IMR-90 (cell line): Measurements from ENCODE around the gene MTAP. TPM values are rescaled to one million over a fixed set of nuclear protein-coding genes. Genes with fewer than 3 reads are reported as not detected.

ENCODE experiments used
- ATAC-seq: fragments of 200-7000 bp; cut with Tn5 transposase; 2 replicates; pipeline ENCODE4 v1.9.1; 2020; ENCODE audit warnings: low read depth, mild to moderate bottlenecking, moderate library complexity
- BruUV-seq: library from RNA; stranded (reverse); fragments of 400-500 nt; replicated peaks from 2 replicates; lab custom pipeline; 2021; lab: Mats Ljungman, UMichigan
- CTCF ChIA-PET: fragments of 300-600 bp; formaldehyde crosslinking; extraction: SDS; loops from one replicate; lab custom pipeline; 2021; ENCODE audit warnings: antibody characterized with exemption; lab: Yijun Ruan, JAX
- POLR2A ChIA-PET: fragments of 300-600 bp; sonication (Branson Sonifier 250); formaldehyde crosslinking; loops from one replicate; lab custom pipeline; 2022; ENCODE audit warnings: antibody characterized with exemption; ENCODE audit not compliant: unreplicated experiment; lab: Charles Lee
- DNase-seq: peaks from one replicate; pipeline ENCODE4 v3.0.0; 2013
- H2AFZ ChIP-seq: replicated peaks from 2 replicates; pipeline ENCODE3; 2013; ENCODE audit warnings: low read length, mild to moderate bottlenecking; ENCODE audit not compliant: poor library complexity
- H2AK5ac ChIP-seq: 2 replicates; pipeline ENCODE4 v1.6.1; 2013; ENCODE audit warnings: low read depth, low read length, inconsistent platforms
- H2AK9ac ChIP-seq: replicated peaks from 2 replicates; pipeline ENCODE3; 2013; ENCODE audit warnings: mild to moderate bottlenecking, low read depth, low read length, moderate library complexity; ENCODE audit not compliant: poor library complexity
- H2BK120ac ChIP-seq: 2 replicates; pipeline ENCODE4 v1.6.1; 2013; ENCODE audit warnings: low read depth, low read length, inconsistent platforms
- H2BK15ac ChIP-seq: 3 replicates; pipeline ENCODE4 v1.6.1; 2013; ENCODE audit warnings: low read depth, low read length, inconsistent platforms
- H2BK20ac ChIP-seq: 2 replicates; pipeline ENCODE4 v1.6.1; 2013; ENCODE audit warnings: low read depth, mild to moderate bottlenecking, inconsistent platforms, low read length, moderate library complexity
- H2BK5ac ChIP-seq: 2 replicates; pipeline ENCODE4 v1.6.1; 2013; ENCODE audit warnings: mild to moderate bottlenecking, low read depth, low read length, inconsistent platforms; ENCODE audit not compliant: poor library complexity, severe bottlenecking
- H3K14ac ChIP-seq: replicated peaks from 2 replicates; pipeline ENCODE4 v1.6.1; 2013; ENCODE audit warnings: low read depth, low read length, inconsistent platforms
- H3K18ac ChIP-seq: 2 replicates; pipeline ENCODE4 v1.6.1; 2013; ENCODE audit warnings: low read depth, low read length, control low read depth
- H3K23ac ChIP-seq: 2 replicates; pipeline ENCODE4 v1.6.1; 2013; ENCODE audit warnings: low read depth, low read length, inconsistent platforms
- H3K27ac ChIP-seq: 2 replicates; pipeline ENCODE4 v1.5.1; 2013; ENCODE audit warnings: mild to moderate bottlenecking, control low read depth, low read length; ENCODE audit not compliant: insufficient read depth
- H3K27me3 ChIP-seq: 2 replicates; pipeline ENCODE4 v1.6.1; 2013; ENCODE audit warnings: low read length; ENCODE audit not compliant: control insufficient read depth, insufficient read depth
- H3K36me3 ChIP-seq: 2 replicates; pipeline ENCODE4 v1.6.1; 2013; ENCODE audit warnings: low read length, mixed read lengths; ENCODE audit not compliant: control insufficient read depth, insufficient read depth
- H3K4ac ChIP-seq: 2 replicates; pipeline ENCODE4 v1.6.1; 2013; ENCODE audit warnings: low read depth, low read length, inconsistent platforms
- H3K4me1 ChIP-seq: 2 replicates; pipeline ENCODE4 v1.6.1; 2013; ENCODE audit warnings: low read length, mixed read lengths; ENCODE audit not compliant: control insufficient read depth, insufficient read depth
- H3K4me2 ChIP-seq: 2 replicates; pipeline ENCODE4 v1.6.1; 2013; ENCODE audit warnings: low read depth, mild to moderate bottlenecking, control low read depth, low read length, moderate library complexity
- H3K4me3 ChIP-seq: 2 replicates; pipeline ENCODE4 v1.5.1; 2013; ENCODE audit warnings: low read depth, mild to moderate bottlenecking, control low read depth, low read length, moderate library complexity; ENCODE audit not compliant: insufficient read depth
- H3K56ac ChIP-seq: 2 replicates; pipeline ENCODE4 v1.6.1; 2013; ENCODE audit warnings: low read length, inconsistent platforms; ENCODE audit not compliant: insufficient read depth; ENCODE audit errors: extremely low read depth
- H3K79me1 ChIP-seq, 2 experiments: 2 replicates each; pipeline ENCODE4 v1.6.1; 2013; ENCODE audit warnings: low read length in 2 of 2, inconsistent platforms in 1 of 2, low read depth in 1 of 2
- H3K9ac ChIP-seq: 2 replicates; pipeline ENCODE4 v1.6.1; 2013; ENCODE audit warnings: low read depth, low read length, control low read depth
- H3K9me1 ChIP-seq: 2 replicates; pipeline ENCODE4 v1.6.1; 2013; ENCODE audit warnings: low read length, inconsistent platforms; ENCODE audit not compliant: insufficient read depth
- H3K9me3 ChIP-seq: 2 replicates; pipeline ENCODE4 v1.6.1; 2013; ENCODE audit warnings: low read length; ENCODE audit not compliant: control insufficient read depth, insufficient read depth
- H4K20me1 ChIP-seq: 2 replicates; pipeline ENCODE4 v1.6.1; 2013; ENCODE audit warnings: low read length, inconsistent platforms; ENCODE audit not compliant: insufficient read depth
- H4K5ac ChIP-seq: 2 replicates; pipeline ENCODE4 v1.6.1; 2013; ENCODE audit warnings: mild to moderate bottlenecking, low read depth, low read length, control low read depth
- H4K8ac ChIP-seq, 2 experiments: 2 replicates each; pipeline ENCODE4 v1.6.1; 2013; ENCODE audit warnings: low read depth in 2 of 2, low read length in 2 of 2, control low read depth in 1 of 2, inconsistent platforms in 1 of 2
- H4K91ac ChIP-seq: 2 replicates; pipeline ENCODE4 v1.6.1; 2013; ENCODE audit warnings: low read depth, low read length, inconsistent platforms; ENCODE audit not compliant: insufficient read depth
- BHLHE40 ChIP-seq: fragments of 150-350 bp; IDR thresholded peaks from 2 replicates; pipeline ENCODE4 v1.6.1; 2016; ENCODE audit warnings: mild to moderate bottlenecking, low read depth, low read length
- CEBPB ChIP-seq: IDR thresholded peaks from 2 replicates; pipeline ENCODE4 v1.6.1; 2012; ENCODE audit warnings: low read depth, low read length, improper control_type of control experiment
- CHD1 ChIP-seq: IDR thresholded peaks from 2 replicates; pipeline ENCODE4 v1.6.1; 2012; ENCODE audit warnings: low read depth, low read length, improper control_type of control experiment
- CTCF ChIP-seq: conservative IDR thresholded peaks from 2 replicates; pipeline ENCODE4 v1.5.1; 2012; ENCODE audit warnings: mild to moderate bottlenecking, low read depth, low read length, improper control_type of control experiment
- ELK1 ChIP-seq: fragments of 150-350 bp; IDR thresholded peaks from 2 replicates; pipeline ENCODE4 v1.6.1; 2016; ENCODE audit warnings: low read depth, mild to moderate bottlenecking, low read length, moderate library complexity, borderline replicate concordance
- FOS ChIP-seq: fragments of 150-350 bp; IDR thresholded peaks from 2 replicates; pipeline ENCODE4 v1.6.1; 2016; ENCODE audit warnings: low read depth, low read length
- MAFK ChIP-seq: IDR thresholded peaks from 2 replicates; pipeline ENCODE4 v1.6.1; 2012; ENCODE audit warnings: low read depth, low read length, improper control_type of control experiment
- MAZ ChIP-seq: IDR thresholded peaks from 2 replicates; pipeline ENCODE4 v1.6.1; 2012; ENCODE audit warnings: low read depth, mild to moderate bottlenecking, low read length, improper control_type of control experiment, moderate library complexity, borderline replicate concordance
- MXI1 ChIP-seq: IDR thresholded peaks from 2 replicates; pipeline ENCODE4 v1.6.1; 2012; ENCODE audit warnings: low read depth, mild to moderate bottlenecking, low read length, moderate library complexity, borderline replicate concordance
- NFE2L2 ChIP-seq: fragments of 150-350 bp; IDR thresholded peaks from 2 replicates; pipeline ENCODE4 v1.6.1; 2016; ENCODE audit warnings: low read depth, mild to moderate bottlenecking, low read length
- POLR2A ChIP-seq: IDR thresholded peaks from 2 replicates; pipeline ENCODE4 v1.6.1; 2012; ENCODE audit warnings: mild to moderate bottlenecking, low read depth, low read length
- RAD21 ChIP-seq: IDR thresholded peaks from 2 replicates; pipeline ENCODE4 v1.6.1; 2012; ENCODE audit warnings: low read length, improper control_type of control experiment
- RCOR1 ChIP-seq: IDR thresholded peaks from 2 replicates; pipeline ENCODE4 v1.6.1; 2012; ENCODE audit warnings: mild to moderate bottlenecking, low read length, improper control_type of control experiment; ENCODE audit not compliant: insufficient replicate concordance
- RFX5 ChIP-seq: IDR thresholded peaks from 2 replicates; pipeline ENCODE4 v1.8.0; 2012; ENCODE audit warnings: low read depth, mild to moderate bottlenecking, low read length, moderate library complexity
- SMC3 ChIP-seq: fragments of 150-350 bp; IDR thresholded peaks from 2 replicates; pipeline ENCODE4 v1.6.1; 2016; ENCODE audit warnings: low read depth, mild to moderate bottlenecking, antibody characterized with exemption, low read length, moderate library complexity
- USF2 ChIP-seq: fragments of 150-350 bp; IDR thresholded peaks from 2 replicates; pipeline ENCODE4 v1.6.1; 2017; ENCODE audit warnings: mild to moderate bottlenecking, antibody characterized with exemption, low read length, low read depth
- dilution Hi-C: fragments of 300-500 bp; cut with HindIII; formaldehyde crosslinking; loops from one replicate; pipeline ENCODE4 v1.14.3; 2018; ENCODE audit warnings: low sequenced_read_pairs; ENCODE audit not compliant: unreplicated experiment
- in situ Hi-C: fragments of 300-500 bp; cut with MboI; formaldehyde crosslinking; loops from 3 replicates; pipeline ENCODE4 v1.14.3; 2019; ENCODE audit warnings: low sequenced_read_pairs, inconsistent platforms, mixed read lengths
- intact Hi-C: fragments of 100-400 bp; cut with micrococcal nuclease; formaldehyde crosslinking; loops from 2 replicates; pipeline ENCODE4 v1.10.0; 2022
- polyA plus RNA-seq, 3 experiments: library from polyadenylated mRNA; depleted of rRNA; stranded (reverse); fragments of >200 nt; gene quantifications; 2 replicates each; pipeline ENCODE4 v1.2.3, GENCODE V29; 2012; ENCODE audit warnings: low replicate concordance in 1 of 3
- total RNA-seq: library from RNA; depleted of rRNA; stranded (reverse); fragments of >200 nt; gene quantifications from 2 replicates; pipeline ENCODE4 v1.2.3, GENCODE V29; 2012

MTAP gene
- total and polyA plus RNA-seq, 2 of the 4 experiments (the other 2 are of a cell fraction) = 15.7 to 50.9 TPM

- no peak overlapping the region for H4K91ac ChIP-seq
- no peaks in the 10 kb centered on the region for H3K79me1 ChIP-seq
- no peaks in the 10 kb centered on the region for H3K4me1 ChIP-seq
- POLR2A ChIA-PET = no interaction called here
- H4K20me1 ChIP-seq = no peaks in the 10 kb centered on the region
- intact Hi-C loops = no loop called here
- no peak overlapping the region for H3K9ac ChIP-seq
- H2BK20ac ChIP-seq = no peak overlapping the region
- H3K27ac ChIP-seq = no peak overlapping the region
- H3K18ac ChIP-seq = no peak overlapping the region
- H3K27me3 ChIP-seq = no peaks in the 10 kb centered on the region
- H3K56ac ChIP-seq = no peak overlapping the region
- no peak overlapping the region for H4K8ac ChIP-seq
- no peak for TF ChIP-seq CTCF
- no peak for TF ChIP-seq FOS
- TF ChIP-seq CHD1 = no peak
- no peak for TF ChIP-seq RCOR1
- no peak for TF ChIP-seq RAD21
- TF ChIP-seq USF2 = no peak
- no peak for TF ChIP-seq NFE2L2
- no peak for TF ChIP-seq POLR2A
- no peak for TF ChIP-seq MAZ
- no peak for TF ChIP-seq SMC3
- no peak for TF ChIP-seq ELK1
- TF ChIP-seq CEBPB = no peak
- TF ChIP-seq BHLHE40 = no peak
- no peak for TF ChIP-seq MAFK
- TF ChIP-seq RFX5 = no peak
- no peak for TF ChIP-seq MXI1
- no peaks in the 10 kb centered on the region for H3K36me3 ChIP-seq
- H2BK15ac ChIP-seq = no peak overlapping the region
- H2BK5ac ChIP-seq = no peak overlapping the region
- CTCF ChIA-PET = no interaction called here
- in situ Hi-C loops = no loop called here
- dilution Hi-C loops = no loop called here
- ATAC-seq (no peak), DNase-seq (no peak)
- H3K9me3 ChIP-seq = no peaks in the 10 kb centered on the region
- no peak overlapping the region for H4K5ac ChIP-seq
- H2AFZ ChIP-seq = no peak overlapping the region
- no peak overlapping the region for H3K4ac ChIP-seq
- no peaks in the 10 kb centered on the region for H3K9me1 ChIP-seq
- no peak overlapping the region for H2BK120ac ChIP-seq
- H3K23ac ChIP-seq = no peak overlapping the region
- H3K4me2 ChIP-seq = no peak overlapping the region
- H2AK9ac ChIP-seq = no peak overlapping the region
- H2AK5ac ChIP-seq = no peak overlapping the region
- BruUV-seq = no TSS peak
- H3K4me3 ChIP-seq = no peak overlapping the region
- no peak overlapping the region for H3K14ac ChIP-seq
Measured at GRCh38 chr9:21927752-21928151, 125.3 kb downstream of the MTAP start.
